HG03135 (cell line): ENCODE measurements around the gene LACTB.
"Not testable (repeated sequence)": the region's sequence is repeated elsewhere in the genome, so short reads cannot be mapped to it uniquely, and the experiment has no call there.

Experiments used
- ATAC-seq: cut with Tn5 transposase; IDR thresholded peaks from one replicate; pipeline ENCODE4 v1.9.1; 2021; ENCODE audit warnings: mild to moderate bottlenecking, moderate library complexity; ENCODE audit not compliant: unreplicated experiment

The LACTB gene

DNA sequence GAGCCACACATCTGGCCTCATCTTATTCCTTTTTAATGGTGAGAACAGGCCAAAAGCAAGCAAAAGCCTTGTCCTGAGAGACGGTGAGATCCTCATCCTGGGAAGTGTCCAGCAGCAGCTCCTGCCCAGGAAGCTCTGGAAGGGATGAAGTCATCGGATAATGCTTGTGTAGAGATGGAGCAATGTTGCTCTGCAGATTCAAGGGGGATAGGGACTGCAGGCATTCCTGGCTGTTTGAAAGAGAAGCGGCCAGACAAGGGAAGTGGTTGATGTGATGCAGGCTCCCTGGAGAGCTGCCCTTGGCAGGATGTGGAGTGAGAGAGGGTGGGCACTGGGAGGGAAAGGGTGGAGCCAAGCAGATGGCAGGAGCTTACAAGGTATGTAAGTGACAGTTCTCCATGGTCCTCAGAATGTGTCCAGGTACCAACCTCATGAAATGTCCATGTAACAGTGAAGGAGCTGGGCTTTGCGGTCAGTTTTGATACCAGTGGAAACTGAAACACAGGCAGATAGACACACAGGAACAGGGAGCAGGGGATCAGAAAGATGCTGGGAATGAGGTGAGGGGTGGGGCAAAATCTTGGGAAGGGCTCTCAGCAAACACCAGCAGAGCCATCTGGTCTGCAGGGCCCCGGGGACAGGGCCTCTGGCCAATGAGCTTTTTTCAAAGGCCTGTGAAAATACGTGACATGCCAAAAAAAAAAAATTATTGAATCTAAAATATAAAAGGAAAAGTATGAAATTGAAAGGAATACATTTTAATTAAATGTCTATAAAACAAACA, 32.2 kb upstream of the LACTB start:
- ATAC-seq, result no peak

DNA sequence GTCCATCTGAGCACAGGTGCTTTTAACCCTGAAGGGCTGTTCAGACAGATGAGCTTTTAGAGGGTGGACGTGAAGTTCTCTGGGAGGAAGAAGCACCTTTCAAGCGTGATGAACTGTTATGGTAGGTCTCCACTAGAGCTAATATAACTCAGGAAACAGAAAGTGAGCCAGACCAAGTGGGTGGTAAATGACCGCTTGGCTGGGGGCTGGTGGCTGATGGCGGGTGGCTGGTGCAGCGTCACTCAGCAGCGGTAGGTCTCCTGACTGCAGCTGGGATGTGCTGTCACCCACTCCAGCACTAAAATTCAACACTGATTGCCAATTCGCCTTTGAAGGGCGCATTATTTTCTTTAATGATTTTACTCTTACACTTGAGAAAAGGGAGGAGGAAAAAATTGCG, 31.2 kb upstream of the LACTB start:
- no peak for ATAC-seq

GRCh38 chr15:63090887-63091286, 30.8 kb upstream of the LACTB start:
- no peak for ATAC-seq

DNA sequence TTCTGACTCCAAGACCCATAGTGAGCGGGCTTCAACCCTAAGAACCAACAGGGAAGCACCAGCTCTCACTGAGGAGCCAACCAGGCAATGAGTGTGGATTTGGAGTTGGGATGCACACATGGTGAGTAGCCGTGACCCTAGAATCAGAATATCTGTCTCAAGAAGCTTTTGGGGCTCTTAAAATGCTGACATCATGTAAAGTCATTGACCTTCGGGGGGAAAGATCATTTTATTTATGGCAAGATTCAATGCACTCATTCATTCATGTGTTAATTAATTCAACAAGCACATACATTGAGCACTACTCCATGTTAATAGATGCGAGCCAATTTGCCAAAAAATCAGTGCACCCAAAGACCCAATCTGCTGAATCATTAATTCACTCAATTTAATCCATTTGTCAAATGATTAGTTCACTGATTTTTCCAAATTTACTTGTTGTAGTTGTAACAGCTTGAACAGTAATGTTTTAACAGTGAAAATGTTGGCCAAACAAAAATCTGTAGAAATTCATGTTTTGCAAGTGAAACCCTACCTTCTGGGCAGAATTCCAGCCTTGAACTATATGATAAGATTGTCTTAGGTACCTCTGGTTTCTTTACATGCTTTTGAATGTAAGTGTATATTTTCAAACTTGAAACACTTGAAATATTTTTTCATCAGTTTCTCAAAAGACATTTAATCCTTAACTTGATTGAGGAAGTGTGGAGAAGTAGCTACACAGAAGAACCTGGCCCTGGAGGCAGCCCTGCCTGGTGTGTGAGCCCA, 29.8 kb upstream of the LACTB start:
- ATAC-seq, result no peak

DNA sequence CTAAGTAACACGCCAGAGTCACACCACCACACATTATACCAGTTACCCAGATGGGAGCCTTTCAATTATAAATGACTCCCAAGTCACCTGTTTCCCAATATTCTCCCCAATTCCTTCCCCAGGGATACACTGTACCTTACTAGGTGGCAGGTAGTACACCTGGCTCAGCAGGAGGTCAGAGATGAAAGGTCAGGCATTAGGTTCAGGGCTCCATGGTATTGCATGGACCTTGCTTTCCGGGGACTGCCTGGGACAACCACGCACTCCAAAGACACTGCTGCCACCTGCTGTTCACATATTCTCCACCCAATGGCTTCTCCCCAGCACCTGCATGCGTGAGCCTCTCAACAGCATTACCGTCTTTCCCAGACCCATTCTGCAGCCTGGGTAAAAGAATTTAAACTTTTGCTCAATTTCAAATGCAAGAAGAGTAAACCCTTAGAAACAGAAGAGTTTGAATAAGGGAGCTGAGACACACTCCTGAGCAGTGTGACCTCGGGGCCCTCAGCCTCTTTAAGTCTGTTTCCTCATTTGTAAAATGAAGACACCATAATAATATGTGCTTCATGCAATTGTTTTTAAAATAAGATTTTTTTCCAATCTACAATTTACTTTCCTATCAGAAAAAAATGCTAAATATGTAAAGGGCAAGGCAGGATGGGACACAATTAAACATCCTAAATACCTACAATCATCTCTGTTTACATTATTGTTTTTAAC, 28.0 kb upstream of the LACTB start:
- no peak for ATAC-seq

- no peak for ATAC-seq
Measured at GRCh38 chr15:63094495-63094931, 27.1 kb upstream of the LACTB start.

DNA sequence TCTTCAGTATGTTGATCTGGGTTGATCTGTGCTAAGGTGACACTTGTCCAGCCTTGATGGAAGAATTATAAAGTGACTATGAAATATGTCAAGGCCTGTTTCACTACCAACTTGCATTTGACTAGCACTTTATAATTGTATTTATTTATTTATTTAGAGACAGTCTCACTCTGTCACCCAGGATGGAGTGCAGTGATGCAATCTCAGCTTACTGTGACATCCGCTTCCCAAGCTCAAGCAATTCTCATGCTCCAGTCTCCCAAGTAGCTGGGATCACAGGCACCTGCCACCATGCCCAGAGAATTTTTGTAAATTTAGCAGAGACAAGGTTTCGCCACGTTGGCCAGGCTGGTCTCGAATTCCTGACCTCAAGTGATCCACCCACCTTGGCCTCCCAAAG, 25.5 kb upstream of the LACTB start:
- no peak for ATAC-seq

DNA sequence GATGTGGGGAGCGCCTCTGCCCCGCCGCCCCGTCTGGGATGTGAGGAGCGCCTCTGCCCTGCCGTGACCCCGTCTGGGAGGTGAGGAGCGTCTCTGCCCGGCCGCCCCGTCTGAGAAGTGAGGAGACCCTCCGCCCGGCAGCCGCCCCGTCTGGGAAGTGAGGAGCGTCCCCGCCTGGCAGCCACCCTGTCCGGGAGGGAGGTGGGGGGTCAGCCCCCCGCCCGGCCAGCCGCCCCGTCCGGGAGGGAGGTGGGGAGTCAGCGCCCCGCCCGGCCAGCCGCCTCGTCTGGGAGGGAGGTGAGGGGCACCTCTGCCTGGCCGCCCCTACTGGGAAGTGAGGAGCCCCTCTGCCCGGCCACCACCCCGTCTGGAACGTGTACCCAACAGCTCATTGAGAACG, 22.8 kb upstream of the LACTB start:
- not testable (repeated sequence) for ATAC-seq

DNA sequence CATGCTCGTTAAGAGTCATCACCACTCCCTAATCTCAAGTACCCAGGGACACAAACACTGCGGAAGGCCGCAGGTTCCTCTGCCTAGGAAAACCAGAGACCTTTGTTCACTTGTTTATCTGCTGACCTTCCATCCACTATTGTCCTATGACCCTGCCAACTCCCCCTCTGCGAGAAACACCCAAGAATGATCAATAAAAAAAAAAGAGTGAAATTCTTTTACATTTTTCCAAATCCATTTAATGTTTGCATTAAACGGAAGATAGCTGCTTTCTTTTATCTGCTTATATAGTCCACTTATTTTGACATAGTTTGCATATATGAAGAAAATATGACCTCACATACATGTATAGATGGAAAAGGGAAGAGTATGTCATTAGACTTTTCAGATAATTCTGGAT, 22.1 kb upstream of the LACTB start:
- not testable (repeated sequence) for ATAC-seq

DNA sequence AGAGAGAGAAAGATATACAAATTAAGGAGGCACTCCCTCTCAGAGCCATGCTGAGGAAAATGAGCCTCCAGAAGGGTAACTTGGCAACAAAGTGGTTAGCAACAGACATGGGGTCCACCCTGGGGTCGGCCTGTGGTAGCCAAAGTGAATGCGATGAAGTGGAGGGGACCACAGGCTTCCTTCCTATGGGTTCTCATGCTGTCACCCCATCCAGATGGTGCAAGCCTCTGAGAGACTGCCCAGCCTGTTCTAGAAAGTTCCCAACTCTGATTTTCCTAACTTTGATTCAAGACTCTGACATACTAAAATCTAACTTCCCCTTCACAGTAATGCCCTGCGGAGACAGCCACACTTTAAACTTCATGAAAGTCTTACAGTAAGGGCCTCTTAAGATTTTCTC, 18.2 kb upstream of the LACTB start:
- no peak for ATAC-seq

DNA sequence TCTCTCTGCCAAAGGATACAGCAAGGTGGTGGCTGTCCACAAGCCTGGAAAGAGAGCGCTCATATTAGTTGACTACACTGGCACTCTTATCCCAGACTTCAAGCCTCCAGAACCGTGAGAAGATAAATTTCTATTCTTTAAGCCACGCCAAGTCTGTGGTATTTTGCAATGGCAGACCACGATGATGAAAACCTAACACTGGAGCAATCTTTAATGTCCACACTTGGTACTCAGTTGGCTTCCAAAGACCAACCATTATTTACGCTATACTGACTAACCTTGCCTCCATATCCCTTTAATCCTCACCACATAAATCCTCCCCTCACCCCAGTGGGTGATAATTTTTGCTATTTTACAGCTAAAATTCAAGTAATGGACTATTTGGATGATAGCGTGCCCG, 16.9 kb upstream of the LACTB start:
- no peak for ATAC-seq

DNA sequence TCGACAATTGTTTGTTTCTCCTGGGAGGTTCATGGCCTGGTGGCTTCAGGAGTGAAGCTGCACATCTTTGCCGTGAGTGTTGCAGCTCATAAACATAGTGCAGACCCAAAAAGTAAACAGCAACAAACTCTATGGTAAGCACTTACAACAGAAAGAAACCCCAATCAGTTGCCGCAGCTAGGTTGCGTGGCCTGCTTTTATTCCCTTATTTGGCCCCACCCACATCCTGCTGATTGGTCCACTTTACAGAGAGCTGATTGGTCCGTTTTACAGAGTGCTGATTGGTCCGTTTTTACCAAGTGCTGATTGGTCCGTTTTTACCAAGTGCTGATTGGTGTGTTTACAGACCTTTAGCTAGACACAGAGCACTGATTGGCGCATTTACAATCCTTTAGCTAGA, 16.3 kb upstream of the LACTB start:
- not testable (repeated sequence) for ATAC-seq

DNA sequence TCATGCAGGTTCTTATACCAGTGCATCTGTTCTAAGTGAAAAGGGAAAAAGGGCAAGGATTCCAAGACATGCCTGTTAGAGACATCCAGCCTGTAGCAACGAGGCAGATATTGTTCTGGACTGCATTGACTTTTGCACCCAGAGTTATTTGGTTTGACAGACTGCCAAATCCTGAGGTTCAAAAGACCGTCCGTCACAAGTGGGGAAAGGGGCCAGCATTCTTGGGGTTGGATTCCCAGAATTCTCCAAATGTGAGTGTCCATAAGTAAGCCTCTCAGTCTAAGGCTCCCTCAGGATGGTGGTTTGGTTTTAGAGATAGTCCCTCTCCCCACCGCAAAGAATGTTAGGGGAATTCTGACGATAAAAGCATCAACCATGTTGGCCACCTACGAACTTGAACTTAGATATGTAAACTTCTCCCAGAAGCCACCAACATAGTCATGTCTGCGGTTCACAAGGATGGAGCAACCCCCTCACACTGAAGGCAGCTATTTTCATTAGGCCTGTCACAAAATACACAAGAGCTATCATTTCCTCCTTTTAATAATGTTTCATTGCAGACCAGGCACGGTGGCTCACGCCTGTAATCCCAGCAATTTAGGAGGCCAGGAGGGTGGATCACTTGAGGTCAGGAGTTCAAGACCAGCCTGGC, 13.6 kb upstream of the LACTB start:
- no peak for ATAC-seq

- ATAC-seq, result no peak
Measured at GRCh38 chr15:63109498-63109897, 12.2 kb upstream of the LACTB start.

- no peak for ATAC-seq
Measured at GRCh38 chr15:63109920-63110319, 11.7 kb upstream of the LACTB start.

- ATAC-seq, result no peak
Measured at GRCh38 chr15:63110428-63111026, 11.1 kb upstream of the LACTB start.

- ATAC-seq, result no peak
Measured at GRCh38 chr15:63111481-63111880, 10.2 kb upstream of the LACTB start.

DNA sequence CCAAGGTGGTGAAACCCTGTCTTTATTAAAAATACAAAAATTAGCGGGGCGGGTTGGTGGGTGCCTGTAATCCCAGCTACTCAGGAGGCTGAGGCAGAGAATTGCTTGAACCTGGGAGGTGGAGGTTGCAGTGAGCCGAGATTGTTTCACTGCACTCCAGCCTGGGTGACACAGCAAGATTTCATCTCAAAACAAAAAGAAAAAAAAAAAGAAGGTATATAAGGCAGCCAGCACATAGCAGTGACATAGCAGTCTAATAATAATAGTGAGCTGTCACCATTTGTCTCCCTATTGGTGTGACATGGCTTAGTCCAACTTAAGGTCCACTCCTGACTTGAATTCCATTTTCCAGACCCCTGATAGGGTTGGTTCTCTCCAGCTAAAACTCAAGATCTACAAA, 8.8 kb upstream of the LACTB start:
- no peak for ATAC-seq

DNA sequence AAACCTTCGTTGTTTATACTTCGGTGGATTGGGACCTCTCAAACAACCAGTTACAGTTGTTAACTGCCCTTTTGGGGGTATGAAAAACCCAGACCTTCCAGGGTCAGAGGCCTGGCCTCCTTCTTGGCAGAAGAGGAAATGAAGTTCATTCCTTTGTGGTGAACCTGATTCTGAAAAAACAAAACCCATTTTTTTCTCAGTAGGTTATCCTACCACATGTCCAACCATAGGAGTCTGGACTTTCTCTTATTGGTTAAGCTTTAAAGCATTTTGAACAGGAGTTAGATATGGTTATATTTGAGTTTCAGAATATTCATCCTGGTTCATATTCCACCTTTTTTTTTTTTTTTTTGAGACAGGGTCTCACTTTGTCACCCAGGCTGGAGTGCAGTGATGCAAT, 7.2 kb upstream of the LACTB start:
- ATAC-seq, result no peak

- ATAC-seq, result no peak
Measured at GRCh38 chr15:63118854-63119253, 2.8 kb upstream of the LACTB start.
